GM08714 (cell line): ENCODE results near the gene GYPB.
"Not testable (repeated sequence)": the region's sequence is repeated elsewhere in the genome, so short reads cannot be mapped to it uniquely, and the experiment has no call there.

Experiments used
- H3K4me3 ChIP-seq: fragments of 200-500 bp; sonication (Bioruptor generic); 2 replicates; pipeline ENCODE4 v1.5.1; 2014; ENCODE audit warnings: mild to moderate bottlenecking, low read length, inconsistent platforms
- ZNF274 ChIP-seq: IDR thresholded peaks from 2 replicates; pipeline ENCODE4 v1.6.1; 2012; ENCODE audit warnings: mild to moderate bottlenecking, low read depth, low read length

GYPB gene

DNA sequence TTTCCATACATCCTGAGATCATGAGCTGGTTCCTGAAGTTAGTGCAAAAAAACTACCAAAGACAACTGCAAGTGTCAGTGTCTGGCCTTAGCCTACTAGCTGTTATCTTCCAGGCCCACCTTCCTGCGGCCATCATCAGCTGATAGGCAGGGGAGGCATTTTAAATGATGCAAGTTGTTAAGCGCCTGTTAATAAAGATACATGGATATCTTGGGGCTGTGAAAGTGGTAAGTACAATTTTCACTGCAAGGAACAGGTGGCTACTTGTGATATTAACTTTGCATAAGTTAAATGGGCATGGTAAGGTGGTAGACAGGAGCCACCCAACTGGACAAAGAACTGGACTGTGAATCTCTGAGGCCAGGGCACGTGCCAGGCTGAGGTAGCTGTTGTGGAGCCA, at the start of gene GYPB:
TSS of gene GYPB (minus strand) at position 104 of the 400 bp plus-strand sequence. CDS start at position 11, 93 bp downstream.
- H3K4me3 ChIP-seq: not testable (repeated sequence)

DNA sequence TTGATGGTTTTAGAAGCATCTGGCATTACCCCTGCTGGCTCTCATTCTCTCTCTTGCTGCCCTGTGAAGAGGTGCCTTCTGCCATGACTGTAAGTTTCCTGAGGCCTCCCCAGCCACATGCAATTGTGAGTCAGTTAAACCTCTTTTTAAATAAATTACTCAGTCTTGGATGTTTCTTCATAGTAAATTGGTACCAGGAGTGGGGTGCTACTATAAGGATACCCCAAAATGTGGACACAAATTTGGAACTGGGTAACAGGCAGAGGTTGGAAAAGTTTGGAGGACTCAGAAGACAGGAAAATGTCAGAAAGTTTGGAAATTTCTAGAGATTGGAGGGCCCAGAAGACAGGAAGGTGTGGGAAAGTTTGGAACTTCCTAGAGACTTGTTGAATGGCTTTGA, 42.4 kb upstream of the GYPB start:
- not testable (repeated sequence) for H3K4me3 ChIP-seq

DNA sequence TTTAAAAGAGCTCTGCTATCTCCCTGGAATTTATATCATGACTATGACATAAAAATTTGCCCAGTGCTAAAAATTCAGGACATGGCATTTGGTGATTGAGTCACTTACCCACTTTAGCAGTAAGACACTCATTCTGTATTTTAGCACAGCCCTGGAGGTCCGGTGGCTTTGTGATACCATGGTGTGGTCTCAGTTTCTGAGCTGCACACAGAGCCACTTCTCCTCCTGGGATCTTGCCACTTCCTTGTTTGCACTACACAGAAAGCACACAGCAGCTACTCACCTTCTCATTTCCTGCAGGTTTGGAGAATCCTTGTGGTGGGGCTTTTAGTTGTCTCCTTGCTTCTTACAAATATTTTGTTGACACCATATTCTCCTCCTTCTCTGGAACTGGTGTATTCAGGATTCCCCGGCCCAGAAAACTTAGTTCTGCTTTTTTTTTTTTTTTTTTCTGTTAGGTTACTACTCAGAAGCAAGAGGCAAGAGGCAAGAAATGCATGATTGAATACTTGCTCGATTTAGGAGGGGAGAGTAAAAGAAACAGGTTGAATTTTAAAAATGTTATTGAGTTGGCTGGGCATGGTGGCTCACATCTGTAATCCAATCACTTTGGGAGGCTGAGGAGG, 41.2 kb upstream of the GYPB start:
- not testable (repeated sequence) for H3K4me3 ChIP-seq

DNA sequence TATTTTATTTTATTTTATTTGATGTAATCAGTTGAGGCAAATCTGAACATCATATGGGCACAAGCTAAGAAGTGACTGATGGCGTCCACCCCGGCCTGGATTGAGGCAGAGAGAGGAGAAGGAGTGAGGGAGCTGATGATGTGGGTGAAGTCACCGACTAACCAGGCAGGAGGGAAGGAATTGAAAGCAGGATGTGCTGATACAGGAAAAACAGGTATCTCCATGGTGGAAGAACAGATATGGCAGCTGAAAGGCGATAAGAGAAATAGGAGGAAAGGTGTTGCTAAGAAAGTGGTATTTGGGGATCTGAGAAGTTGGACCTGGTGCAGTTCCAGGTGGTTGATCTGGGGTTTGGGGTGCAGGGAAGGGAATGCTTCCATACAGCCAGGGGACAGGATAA, 37.6 kb upstream of the GYPB start:
- no peak for TF ChIP-seq ZNF274
- H3K4me3 ChIP-seq: no peak overlapping the region

DNA sequence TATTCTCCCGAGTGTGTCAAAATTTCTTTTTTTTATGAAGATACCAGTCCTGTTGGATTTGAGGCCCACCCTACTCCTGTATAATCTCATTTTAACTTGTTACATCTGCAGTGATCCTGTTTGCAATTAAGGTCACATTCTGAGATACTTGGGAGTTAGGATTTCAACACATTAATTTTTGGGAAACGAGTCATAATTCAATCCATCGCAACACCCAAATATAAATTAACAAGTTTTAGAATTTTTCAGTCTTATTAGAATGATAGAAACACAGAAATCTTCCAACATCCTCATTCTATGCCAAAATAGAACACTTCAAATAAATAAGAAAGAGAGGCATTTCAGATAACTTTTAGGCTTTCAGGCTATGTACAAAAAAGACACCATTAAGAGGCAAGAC, 36.2 kb upstream of the GYPB start:
- H3K4me3 ChIP-seq: not testable (repeated sequence)

DNA sequence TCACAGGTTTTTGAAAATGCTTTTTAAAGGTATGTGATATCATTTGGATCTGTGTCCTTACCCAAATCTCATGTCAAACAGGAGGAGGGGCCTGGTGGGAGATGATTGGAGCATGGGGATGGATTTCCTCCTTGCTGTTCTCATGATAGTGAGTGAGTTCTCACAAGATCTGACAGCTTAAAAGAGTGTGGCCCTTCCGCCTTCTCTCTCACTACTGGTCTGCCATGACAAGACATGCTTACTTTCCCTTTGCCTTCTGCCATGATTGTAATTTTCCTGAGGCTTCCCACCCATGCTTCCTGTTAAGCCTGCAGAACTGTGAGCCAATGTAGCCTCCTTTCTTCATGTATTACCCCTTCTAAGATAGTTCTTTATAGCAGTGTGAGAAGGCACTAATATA, 32.3 kb upstream of the GYPB start:
- H3K4me3 ChIP-seq: not testable (repeated sequence)

DNA sequence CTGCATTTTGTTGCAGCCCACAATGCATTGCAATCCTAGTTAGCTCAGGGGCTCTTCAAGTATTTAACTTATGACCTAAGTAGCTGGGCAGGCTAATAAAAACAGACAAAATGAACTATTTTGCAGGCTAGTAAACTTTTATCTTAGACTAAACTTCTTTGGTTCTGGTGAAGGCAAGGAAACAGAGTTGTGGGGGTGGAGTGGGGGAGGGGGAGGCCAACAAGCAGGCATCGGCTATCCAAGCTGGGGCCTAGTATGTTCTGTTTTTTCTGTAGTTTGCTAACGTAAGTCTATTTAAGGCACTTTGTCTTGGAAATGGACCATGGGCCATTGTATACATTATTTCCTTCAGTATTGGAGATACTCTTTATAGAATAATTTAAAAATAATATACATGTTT, 31.5 kb upstream of the GYPB start:
- not testable (repeated sequence) for H3K4me3 ChIP-seq

DNA sequence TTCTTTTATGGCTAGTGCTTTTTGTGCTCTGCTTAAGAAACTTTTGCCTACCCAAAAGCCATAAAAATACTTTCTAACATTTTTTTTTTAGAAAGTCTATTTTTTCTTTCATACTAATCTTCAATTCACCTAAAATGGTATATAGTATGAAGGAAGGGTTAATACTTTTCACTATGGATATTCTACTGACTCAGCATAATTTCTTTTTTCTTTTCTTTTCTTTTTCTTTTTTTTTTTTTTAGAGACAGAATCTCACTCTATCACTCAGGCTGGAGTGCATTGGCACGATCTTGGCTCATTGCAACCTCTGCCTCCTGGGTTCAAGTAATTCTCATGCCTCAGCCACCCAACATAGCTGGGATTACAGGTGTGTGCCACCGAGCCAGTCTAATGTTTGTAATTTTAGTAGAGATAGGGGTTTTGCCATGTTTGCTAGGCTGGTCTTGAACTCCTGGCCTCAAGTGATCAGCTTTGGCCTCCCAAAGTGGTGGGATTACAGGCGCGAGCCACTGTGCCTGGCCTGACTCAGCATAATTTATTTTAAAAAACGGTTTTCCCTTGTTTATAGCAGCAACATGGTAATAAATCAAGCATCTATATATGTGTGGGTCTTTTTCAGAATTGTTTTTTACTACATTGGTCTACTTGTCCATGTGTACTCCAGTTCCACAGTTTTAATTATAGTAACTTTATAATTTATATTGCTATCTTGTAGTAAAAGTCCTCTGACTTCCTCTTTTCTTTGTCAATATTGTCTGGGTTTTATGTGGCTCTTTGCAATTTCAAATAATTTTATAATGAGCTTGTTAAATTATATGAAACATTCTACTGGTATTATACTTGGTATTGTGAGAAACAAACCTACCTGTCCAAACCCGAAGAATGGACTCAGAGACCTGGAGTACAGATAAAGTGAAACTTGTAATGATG, 30.6 kb upstream of the GYPB start:
- not testable (repeated sequence) for H3K4me3 ChIP-seq

DNA sequence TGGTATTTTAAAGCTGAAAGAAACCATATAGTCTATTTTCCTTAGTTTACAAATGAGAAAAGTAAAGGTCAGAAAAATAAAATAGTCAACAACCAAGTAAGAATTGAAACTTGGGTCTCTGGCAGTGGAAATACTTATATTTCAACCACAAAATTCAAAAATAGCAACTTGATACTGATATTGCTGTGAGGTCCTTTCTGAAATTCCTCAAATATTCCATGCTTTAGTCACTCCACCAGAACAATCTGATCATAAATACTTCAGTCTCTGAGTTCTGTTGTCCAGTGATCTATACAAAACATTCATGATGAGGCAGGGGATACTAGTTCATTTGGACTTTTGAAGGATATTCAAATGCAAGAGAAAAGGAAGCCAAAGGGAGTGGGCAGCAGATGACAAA, 25.8 kb upstream of the GYPB start:
- not testable (repeated sequence) for H3K4me3 ChIP-seq

DNA sequence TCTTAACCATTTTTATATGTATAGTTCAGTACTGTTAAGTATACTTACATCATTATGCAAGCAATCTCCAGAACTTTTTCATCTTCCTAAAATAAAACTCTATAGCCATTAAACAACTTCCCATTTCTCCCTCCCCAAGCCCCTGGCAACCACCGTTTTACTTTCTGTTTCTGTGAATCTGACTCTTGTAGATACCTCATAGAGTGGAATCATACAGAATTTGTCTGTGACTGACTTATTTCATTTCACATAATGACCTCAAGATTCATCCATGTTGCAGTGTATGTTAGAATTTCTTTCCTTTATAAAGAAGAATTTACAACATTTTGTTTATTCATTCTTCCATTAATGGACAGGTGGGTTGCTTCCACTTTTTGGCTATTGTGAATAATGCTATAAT, 13.4 kb upstream of the GYPB start:
- H3K4me3 ChIP-seq: not testable (repeated sequence)

DNA sequence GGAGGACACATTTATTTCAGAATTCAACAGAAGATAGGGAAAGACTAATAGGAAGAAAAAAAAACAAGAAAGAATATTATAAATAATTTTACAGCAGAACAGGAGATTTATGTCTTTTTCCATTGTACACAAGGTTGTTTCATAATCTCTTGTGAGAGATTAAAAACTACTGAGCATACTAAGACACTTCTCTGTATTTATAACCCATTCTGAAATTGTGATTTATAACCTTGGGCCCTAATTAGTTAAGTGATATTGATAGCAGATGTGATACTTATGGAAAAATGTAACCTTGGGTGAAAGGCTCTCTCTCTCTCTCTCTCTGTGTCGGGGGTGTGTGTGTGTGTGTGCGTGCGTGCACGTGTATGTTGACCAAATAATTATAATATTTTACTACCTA, 12.7 kb upstream of the GYPB start:
- H3K4me3 ChIP-seq: not testable (repeated sequence)

DNA sequence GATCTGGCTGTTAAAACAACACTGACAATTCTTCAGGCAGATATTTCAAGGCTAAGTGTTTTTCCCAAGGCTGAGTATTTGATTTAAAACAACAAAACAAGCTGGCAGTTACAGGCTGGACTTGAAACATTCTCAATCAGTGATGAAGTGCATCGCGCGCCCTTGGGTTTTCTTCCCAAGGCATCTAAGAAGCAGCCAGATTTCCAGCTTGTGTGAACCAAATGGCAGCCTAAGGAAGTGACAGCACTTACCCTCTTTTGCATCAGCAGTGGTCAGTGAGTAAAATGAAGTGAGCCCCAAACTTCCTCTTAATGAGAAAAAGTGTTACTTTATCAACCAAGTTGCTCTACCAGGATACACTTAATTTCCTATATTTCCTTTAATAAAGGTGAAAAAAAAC, 12.2 kb upstream of the GYPB start:
- H3K4me3 ChIP-seq: not testable (repeated sequence)

DNA sequence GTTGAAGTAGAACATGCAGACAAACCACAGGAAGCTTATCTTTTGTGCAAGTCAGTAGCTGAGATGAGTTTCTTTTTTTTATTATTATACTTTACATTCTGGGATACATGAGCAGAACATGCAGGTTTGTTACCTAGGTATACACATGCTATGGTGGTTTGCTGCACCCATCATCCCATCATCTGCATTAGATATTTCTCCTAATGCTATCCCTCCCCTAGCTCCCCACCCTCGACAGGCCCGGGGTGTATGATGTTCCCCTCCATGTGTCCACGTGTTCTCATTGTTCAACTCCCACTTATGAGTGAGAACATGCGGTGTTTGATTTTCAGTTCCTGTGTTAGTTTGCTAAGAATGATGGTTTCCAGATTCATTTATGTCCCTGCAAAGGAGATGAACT, 11.5 kb upstream of the GYPB start:
- H3K4me3 ChIP-seq: not testable (repeated sequence)

DNA sequence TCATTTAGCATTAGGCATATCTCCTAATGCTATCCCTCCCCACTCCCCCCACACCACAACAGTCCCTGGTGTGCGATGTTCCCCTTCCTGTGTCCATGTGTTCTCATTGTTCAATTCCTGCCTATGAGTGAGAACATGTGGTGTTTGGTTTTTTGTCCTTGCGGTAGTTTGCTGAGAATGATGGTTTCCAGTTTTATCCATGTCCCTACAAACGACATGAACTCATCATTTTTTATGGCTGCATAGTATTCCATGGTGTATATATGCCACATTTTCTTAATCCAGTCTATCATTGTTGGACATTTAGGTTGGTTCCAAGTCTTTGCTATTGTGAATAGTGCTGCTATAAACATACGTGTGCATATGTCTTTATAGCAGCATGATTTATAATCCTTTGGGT, 7.5 kb upstream of the GYPB start:
- not testable (repeated sequence) for H3K4me3 ChIP-seq

DNA sequence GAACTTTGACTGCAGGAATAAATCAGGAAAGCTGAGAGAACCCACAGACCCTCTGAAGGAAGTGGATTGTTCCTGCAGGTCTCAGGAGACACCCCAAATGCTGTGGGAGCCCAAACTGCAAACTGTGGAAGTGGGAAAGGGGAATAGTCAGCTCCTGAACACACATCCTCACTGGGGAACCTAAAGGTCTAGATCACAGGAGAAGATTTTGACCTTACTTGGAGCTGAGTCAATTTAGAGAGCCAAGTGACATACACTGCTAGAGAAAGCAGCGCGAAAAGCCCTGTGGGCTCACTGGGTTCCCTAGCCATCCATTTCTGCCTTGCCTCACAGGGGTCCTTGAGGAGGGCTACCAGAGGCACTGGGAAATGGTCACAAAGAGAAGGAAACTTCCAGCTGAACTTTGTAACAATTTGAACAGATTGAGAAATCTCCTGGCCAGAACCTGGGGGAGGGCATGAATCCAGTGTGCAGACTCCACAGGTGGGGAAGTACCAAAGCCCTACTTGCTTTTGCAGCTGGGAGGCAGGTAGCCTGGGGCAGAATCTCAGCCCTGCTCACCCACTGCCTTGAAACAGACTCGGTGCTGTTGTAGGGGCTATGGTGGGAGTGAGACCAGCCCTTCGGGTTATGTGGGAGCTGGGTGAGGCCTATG, 5.3 kb upstream of the GYPB start:
- H3K4me3 ChIP-seq: not testable (repeated sequence)

DNA sequence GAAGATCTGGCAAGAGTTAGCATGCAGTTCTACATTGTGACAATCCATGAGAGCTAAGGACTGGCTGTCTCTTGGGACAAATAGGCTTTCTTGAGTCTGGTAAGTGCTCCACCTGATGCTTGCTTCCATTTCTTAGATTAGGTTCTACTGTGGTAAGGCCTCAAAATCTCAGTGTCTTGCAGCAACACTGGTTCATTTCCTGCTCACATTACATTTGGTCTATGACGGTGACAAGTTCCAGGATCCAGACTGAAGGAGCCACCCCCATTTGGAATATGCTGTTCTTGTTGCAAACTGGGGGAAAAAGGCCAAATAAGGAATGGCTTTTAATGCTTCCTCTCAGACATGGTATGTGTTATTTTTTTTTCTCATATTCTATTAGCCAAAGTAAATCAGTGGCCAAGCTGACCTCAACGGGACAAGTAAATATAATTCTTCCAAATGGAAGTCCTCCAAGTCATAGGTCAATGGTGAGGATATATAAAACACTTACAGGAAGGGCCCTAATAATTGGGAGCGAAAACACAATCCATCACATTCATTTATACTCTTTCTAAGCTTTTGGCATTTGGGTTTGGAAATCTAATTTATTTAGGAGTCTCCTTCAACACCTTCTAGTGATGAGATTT, 3.7 kb upstream of the GYPB start:
- H3K4me3 ChIP-seq: not testable (repeated sequence)

DNA sequence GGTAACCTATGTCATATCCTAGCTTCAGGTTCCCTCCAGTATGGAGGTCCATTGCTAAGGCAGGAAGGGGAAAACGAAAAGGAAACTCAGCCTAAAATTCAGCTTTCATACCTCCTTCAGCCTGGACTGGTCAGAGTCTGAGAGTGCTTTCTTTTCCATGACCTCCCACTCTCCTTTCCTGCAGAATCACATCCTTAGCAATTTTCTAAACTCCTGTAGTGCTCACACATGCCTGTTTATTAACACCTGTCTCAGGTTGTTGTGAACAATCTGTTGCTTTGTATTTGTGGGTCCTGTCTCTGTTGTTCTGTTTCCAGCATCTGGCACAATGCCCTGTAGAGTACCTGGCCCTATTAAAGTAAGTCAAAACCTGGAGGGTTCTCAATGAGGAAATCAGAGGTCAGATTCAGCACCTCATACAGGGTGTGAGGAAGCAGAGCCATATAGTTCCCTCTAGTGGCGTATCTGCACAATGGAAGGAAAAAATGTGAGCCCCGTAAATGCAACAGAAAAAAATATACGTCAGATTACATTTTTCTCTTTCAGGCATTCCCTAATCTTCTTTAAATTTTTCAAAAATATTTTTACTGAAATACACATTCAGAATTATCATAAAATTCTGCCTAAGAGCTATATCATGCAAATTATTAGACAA, 2.3 kb upstream of the GYPB start:
- not testable (repeated sequence) for H3K4me3 ChIP-seq

DNA sequence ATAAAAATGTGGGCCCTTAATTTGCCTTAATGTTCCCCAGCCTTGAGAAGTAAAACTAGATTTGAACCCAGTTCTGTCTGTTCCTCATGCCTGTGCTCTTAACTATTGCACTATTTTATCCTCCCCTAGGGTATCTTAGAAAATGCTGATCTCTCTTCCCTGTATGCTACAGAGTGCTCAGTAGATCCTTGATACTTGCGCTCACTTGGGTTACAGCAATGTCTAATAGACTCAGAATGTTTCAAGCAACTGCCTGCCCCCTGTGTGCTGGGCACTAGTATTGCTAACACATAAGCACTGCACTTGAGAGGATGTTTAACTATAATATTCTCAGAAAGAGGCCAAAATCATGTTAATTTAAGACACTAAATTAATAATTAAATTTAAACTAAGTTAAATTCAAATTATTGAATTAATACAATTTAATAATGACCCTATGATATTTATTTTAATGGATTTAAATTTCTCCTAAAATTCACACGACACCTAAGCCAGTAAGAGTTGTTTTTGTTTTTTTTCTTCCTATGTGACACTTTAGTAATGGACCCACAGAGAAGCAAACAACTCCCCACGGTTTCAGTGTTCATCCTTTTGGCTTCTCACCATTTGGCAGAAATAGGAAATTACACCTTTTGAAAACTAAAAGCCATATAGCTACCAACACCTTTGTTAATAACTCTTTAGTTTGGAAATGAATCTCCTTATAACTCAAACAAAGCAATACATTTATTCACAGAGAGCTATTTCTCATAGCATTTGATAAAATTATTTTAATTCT, 768 bp downstream of the GYPB start:
- not testable (repeated sequence) for H3K4me3 ChIP-seq

DNA sequence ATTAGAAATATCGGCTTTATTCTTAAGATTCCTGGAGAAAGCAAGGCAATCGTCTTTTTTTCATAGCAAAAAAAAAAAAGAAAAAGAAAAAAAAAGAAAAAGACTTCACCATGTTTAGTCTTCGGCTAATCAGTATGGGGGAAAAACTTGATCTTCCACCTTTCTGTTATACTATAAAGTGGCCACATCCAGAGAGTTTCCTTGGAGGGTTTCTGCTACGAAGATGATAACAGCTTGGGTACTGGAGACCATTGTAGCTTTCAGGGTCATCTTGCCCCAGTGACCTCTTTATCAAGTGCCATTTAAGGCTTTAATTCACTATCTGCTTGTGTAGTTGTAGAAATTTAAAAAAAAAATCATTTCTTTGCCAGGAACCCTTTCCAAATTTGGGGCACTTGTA, 1.9 kb downstream of the GYPB start:
- H3K4me3 ChIP-seq: not testable (repeated sequence)

DNA sequence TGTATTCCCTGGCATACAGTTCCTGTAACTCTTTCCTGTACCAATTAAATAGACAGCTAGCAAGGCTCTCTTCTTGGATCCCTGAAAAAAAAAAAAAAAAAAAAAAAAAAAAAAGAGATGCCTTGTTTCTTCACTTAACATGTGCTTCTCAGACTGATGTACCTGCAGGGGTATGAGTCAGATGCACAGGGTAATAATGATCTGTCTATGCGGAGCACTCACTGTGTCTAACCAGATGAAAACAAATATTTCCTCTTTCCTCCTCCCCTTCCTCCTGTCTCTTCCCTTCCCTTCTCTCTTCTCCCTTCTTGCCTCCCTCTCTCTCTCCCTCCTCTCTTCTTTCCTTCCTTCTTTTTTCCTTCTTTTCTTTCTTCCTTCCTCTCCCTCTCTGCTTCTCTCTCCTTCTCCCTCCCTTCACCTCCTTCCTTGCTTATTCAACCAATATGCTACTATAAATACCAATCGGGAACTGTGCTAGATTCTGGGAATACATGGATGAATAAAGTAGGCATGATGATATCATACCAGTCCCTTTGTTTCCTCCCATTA, 3.0 kb downstream of the GYPB start:
- H3K4me3 ChIP-seq: not testable (repeated sequence)
